Measurements from ENCODE around the gene USP43.

USP43 gene

DNA sequence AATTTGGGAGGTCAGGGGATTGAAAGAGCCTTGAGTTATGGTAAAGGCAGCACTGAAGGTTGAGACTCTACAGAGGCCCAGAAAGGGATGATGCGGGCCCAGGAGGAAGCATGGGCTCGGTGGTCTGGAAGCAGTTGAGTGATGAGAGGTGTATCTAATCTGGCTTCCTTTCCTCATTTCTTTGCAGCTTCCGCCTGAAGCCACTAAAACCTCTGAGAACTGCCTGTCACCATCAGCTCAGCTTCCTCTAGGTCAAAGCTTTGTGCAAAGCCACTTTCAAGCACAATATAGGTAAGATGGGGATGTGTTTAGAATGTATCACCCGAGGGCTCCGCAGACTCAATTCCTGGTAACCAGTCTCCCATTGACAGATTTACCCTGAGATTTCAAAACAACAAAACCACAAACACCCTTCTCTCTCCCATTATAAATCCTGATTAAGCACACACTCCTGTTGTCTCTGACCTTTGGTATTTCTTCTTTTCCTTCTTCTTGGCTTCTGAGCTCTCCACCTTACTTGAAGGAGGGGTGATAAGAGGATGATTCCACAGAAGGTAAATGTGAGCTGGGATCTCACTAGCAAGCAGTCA, 21.2 kb downstream of the USP43 start:
- DNase-seq (ENCODE audit: insufficient read length): no peak
- no peak for FAIRE-seq

DNA sequence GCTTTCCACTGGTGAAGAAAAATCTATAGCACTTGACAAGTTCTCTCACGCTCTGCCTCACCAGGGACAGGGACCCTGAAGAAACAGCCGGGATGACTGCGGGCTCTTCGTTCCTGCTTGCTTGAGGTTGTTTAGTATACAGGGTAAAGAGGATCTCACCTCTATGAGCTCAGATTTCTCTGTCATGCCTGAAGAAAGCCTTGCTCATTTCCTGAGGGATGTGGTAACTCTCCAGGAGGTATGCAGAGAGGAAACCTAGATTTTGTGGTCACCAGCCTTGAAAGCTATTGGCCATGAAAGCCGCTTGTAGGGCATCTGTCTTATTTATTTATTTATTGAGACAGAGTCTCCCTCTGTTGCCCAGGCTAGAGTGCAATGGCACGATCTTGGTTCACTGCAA, 23.2 kb downstream of the USP43 start:
- no peak for DNase-seq (ENCODE audit: insufficient read length)

More for the DNA sequence above, 21.2 kb downstream of the USP43 start:
- TF ChIP-seq TAF1 (IDR thresholded peaks at IDR 0.05; ENCODE audit: borderline replicate concordance, low read depth, low read length): no peak
- no peak for TF ChIP-seq POLR2AphosphoS5 (IDR thresholded peaks at IDR 0.05; ENCODE audit: low read depth, low read length)
- no peak for TF ChIP-seq POLR2A (IDR thresholded peaks at IDR 0.05; ENCODE audit: low read depth, low read length)

DNA sequence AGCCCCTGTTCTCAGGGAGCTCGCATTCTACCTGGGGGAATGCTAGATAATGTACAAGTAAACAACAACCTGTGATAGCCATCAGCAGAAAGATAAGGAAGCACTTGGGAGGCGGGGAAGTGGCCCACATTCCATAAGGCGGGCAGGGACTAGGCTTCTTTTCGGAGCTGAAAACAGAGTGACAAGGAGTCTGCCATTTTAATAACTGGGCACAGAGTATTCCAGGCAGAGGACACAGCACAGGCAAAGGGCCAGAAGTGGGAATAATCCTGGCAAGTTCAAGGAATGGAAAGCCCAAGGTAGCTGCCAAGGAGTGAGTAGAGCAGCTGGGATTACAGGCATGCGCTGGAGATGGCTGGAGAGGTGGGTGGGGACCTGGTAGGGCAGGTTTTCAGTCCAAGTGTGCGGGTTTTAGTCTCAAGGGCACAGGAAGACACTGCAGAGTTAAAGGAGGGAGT, 24.3 kb downstream of the USP43 start:
- TF ChIP-seq POLR2AphosphoS5 (IDR thresholded peaks at IDR 0.05; ENCODE audit: low read depth, low read length) (no peak), POLR2A (IDR thresholded peaks at IDR 0.05; ENCODE audit: low read depth, low read length) (no peak), TAF1 (IDR thresholded peaks at IDR 0.05; ENCODE audit: borderline replicate concordance, low read depth, low read length) (no peak)
- FAIRE-seq: no peak
- DNase-seq (ENCODE audit: insufficient read length): no peak

More for the DNA sequence above, 23.2 kb downstream of the USP43 start:
- TF ChIP-seq POLR2A (IDR thresholded peaks at IDR 0.05; ENCODE audit: low read depth, low read length): no peak
- no peak for TF ChIP-seq POLR2AphosphoS5 (IDR thresholded peaks at IDR 0.05; ENCODE audit: low read depth, low read length)
- TF ChIP-seq TAF1 (IDR thresholded peaks at IDR 0.05; ENCODE audit: borderline replicate concordance, low read depth, low read length): no peak
- FAIRE-seq: no peak

DNA sequence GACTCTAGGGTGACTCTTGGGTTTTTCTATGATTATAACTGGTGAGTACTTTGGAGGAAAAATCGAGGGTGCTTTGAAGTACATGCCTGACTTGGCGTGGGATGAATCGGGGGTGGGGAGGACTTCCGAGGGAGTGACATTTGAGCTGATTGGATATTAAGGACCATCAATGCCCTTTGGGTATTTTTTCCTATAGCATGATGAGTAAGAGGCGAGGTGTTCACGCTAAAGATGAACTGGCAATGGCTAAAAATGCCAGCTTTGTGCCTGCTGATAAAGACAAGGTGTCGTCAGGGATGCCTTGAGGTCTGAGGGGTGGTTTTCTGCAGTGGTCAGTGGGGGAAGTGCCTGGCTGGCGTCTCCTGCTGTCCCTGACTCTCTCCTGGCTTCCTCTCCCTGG, 25.3 kb downstream of the USP43 start:
- TF ChIP-seq POLR2A (IDR thresholded peaks at IDR 0.05; ENCODE audit: low read depth, low read length) (no peak), POLR2AphosphoS5 (IDR thresholded peaks at IDR 0.05; ENCODE audit: low read depth, low read length) (no peak), TAF1 (IDR thresholded peaks at IDR 0.05; ENCODE audit: borderline replicate concordance, low read depth, low read length) (no peak)
- DNase-seq (ENCODE audit: insufficient read length) (no peak), FAIRE-seq (no peak)

DNA sequence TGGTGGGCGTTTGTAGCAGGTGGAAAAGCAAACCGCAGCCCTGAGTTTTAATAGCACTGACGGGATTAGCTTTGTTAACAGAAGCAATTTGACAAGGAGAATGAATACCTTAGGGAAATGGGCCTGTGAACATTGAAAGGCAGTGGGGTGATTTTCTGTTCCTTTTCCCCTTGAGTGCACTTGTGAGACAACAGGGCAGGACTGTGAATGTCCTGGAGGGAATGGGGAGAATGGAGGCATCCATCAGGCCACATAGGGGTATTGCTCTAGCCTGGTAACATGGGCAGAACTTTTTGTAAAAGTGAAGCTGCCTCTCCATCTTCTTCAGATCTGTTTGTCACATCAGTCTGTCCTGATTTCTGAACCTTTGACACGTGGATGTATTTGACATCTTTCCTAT, 26.2 kb downstream of the USP43 start:
- DNase-seq (ENCODE audit: insufficient read length) (no peak), FAIRE-seq (no peak)
- no peak for TF ChIP-seq POLR2A (IDR thresholded peaks at IDR 0.05; ENCODE audit: low read depth, low read length)
- TF ChIP-seq POLR2AphosphoS5 (IDR thresholded peaks at IDR 0.05; ENCODE audit: low read depth, low read length): no peak
- no peak for TF ChIP-seq TAF1 (IDR thresholded peaks at IDR 0.05; ENCODE audit: borderline replicate concordance, low read depth, low read length)

DNA sequence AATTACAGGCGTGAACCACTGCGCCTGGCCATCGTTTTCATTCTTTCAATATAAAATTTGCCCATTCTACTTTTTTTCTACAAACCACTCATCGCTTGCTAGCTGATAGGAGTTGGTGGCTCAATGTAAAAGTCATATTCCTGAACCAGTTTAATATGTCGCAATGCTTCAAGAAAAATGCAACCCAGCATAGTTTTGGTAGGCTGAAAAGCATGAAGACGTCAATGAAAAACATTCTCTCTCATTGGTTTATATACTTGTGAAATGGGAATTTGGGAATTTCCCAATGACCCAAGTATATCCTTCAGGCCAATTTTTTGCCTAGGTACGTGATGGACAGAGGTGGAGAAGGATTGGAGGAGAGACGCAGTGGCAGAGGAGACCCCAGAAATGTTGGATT, 26.9 kb downstream of the USP43 start:
- TF ChIP-seq POLR2AphosphoS5 (IDR thresholded peaks at IDR 0.05; ENCODE audit: low read depth, low read length): no peak
- TF ChIP-seq TAF1 (IDR thresholded peaks at IDR 0.05; ENCODE audit: borderline replicate concordance, low read depth, low read length): no peak
- no peak for TF ChIP-seq POLR2A (IDR thresholded peaks at IDR 0.05; ENCODE audit: low read depth, low read length)
- FAIRE-seq (no peak), DNase-seq (ENCODE audit: insufficient read length) (no peak)

DNA sequence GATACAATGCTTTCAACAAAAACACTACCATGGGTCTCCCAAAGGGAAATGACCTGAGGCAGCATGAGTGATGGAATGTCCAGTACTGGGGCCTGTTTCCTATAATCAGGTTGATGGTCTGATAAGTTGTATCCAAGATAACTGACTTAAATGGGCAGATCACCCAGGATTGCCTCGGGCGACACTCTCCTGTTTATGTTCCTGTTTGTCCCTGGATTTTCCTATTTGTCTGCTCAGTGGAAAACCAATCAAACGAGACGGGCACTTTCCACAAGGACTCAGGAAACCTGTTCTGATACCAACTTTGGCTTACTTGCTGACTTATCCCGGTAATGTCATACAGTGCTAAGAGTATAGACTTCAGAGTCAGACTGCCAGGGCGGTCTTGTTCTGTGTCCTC, 27.4 kb downstream of the USP43 start:
- no peak for DNase-seq (ENCODE audit: insufficient read length)
- no peak for FAIRE-seq
- TF ChIP-seq POLR2A (IDR thresholded peaks at IDR 0.05; ENCODE audit: low read depth, low read length): no peak
- TF ChIP-seq TAF1 (IDR thresholded peaks at IDR 0.05; ENCODE audit: borderline replicate concordance, low read depth, low read length): no peak
- no peak for TF ChIP-seq POLR2AphosphoS5 (IDR thresholded peaks at IDR 0.05; ENCODE audit: low read depth, low read length)

DNA sequence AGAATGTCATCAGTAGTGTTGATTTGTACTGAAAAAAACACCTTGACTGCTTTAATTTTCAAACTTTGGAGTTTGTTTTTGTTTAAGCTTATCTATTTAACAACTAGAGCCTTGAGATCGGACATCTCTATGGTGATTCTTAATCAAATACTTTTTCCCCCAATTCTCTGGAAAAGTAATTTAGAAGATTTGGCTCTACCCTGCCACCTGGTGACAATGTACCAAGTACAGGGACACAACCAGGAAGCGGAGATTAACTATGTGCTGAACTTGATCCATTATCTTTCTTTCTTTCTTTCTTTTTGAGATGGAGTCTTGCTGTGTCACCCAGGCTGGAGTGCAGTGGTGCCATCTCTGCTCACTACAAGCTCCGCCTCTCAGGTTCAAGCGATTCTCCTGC, 30.8 kb downstream of the USP43 start:
- no peak for DNase-seq (ENCODE audit: insufficient read length)
- FAIRE-seq: no peak
- TF ChIP-seq POLR2A (IDR thresholded peaks at IDR 0.05; ENCODE audit: low read depth, low read length): no peak
- TF ChIP-seq POLR2AphosphoS5 (IDR thresholded peaks at IDR 0.05; ENCODE audit: low read depth, low read length): no peak
- TF ChIP-seq TAF1 (IDR thresholded peaks at IDR 0.05; ENCODE audit: borderline replicate concordance, low read depth, low read length): no peak

DNA sequence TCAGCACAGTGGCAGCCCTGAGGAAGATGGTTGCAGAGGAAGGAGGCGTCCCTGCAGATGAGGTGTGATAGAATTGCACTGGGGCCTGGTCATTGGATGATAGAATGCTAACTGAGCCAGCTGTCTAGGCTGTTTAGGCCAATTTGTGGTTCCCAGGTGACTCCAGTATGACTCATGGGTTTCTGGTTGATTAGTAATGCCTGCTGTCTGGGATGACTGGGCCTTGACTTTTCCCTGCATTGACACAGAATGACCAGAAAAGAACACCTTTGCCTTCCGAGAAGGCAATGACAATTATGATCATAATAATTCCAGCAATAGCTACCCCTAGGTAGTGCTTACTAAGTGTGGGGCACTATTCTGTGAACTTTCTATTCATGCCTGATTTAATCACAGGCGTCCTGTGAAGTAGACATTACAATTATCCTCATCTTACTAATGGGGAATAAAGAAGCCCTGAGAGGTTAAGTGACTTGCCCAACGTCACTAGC, 31.5 kb downstream of the USP43 start:
- TF ChIP-seq POLR2A (IDR thresholded peaks at IDR 0.05; ENCODE audit: low read depth, low read length) (no peak), POLR2AphosphoS5 (IDR thresholded peaks at IDR 0.05; ENCODE audit: low read depth, low read length) (no peak), TAF1 (IDR thresholded peaks at IDR 0.05; ENCODE audit: borderline replicate concordance, low read depth, low read length) (no peak)
- DNase-seq (ENCODE audit: insufficient read length) (no peak), FAIRE-seq (no peak)

DNA sequence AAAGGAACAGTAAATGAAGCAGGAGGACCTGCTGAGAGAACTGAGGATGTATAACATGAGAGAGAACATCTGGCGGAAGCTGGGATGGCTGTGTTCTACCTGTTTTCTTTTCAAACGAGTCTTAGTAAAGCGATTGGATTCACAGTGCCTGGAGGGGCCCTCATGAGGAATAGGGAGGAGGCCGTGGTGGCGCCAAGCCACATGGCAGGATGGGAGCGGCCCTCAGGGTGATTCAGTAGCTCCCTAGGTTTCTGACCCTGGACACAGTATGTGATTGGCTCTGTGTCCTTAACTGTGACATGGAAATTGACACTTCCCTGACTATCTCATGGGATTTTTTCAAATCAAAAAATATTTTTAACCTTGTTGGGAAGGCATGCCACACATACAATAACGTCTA, 32.1 kb downstream of the USP43 start:
- no peak for TF ChIP-seq POLR2A (IDR thresholded peaks at IDR 0.05; ENCODE audit: low read depth, low read length)
- no peak for TF ChIP-seq TAF1 (IDR thresholded peaks at IDR 0.05; ENCODE audit: borderline replicate concordance, low read depth, low read length)
- no peak for TF ChIP-seq POLR2AphosphoS5 (IDR thresholded peaks at IDR 0.05; ENCODE audit: low read depth, low read length)
- DNase-seq (ENCODE audit: insufficient read length) (no peak), FAIRE-seq (no peak)

DNA sequence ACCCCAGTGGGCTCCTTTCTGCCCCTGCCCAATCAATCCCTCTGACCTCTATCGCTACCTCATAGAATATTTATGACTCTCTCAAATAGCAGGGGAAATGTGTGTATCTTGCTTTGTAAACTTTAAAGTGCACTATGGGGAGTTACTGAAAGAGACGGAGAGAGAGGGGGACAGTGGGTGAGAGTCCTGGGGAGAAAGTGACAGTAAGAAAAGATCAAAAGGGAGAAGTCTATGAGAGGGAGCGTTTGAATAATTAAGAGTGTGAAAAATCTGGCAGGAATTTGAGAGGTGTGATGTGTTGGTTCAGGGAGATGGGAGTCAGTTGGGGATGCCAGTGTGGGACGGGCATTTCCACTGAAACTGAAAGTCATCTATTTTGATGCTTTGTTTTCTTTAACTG, 32.6 kb downstream of the USP43 start:
- DNase-seq (ENCODE audit: insufficient read length) (no peak), FAIRE-seq (no peak)
- TF ChIP-seq POLR2AphosphoS5 (IDR thresholded peaks at IDR 0.05; ENCODE audit: low read depth, low read length) (no peak), TAF1 (IDR thresholded peaks at IDR 0.05; ENCODE audit: borderline replicate concordance, low read depth, low read length) (no peak), POLR2A (IDR thresholded peaks at IDR 0.05; ENCODE audit: low read depth, low read length) (no peak)

DNA sequence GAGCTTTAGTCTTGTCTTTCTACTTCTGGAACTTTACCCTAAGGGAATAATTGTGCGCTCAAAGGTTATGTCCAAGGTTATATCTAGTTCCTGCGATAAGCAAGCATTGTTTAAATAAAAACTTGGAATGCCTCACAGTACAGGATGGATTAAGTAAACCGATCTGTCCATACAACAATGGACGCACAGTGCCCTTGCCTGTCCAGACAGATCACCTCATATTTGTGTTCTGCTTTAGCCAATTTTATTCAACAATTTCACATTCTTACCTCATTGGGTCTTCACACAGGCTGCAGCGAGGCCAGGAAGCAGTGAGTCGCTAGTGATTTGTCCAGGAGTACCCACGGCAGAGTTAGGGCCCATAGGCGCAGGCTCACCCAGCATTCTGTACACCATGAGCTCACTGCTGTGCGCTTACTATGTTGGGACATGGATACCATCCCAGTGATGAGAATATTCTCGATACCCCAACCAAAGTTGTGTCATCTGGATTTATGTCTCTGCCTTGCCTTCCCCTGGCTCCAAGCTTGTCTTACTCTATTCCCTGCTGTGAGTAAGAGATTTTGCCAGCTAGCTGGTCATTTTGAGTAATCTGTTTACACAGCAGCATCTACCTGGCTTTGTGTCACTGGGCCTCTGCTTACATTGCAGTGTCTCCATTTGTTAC, 39.8 kb downstream of the USP43 start:
- no peak for TF ChIP-seq TAF1 (IDR thresholded peaks at IDR 0.05; ENCODE audit: borderline replicate concordance, low read depth, low read length)
- TF ChIP-seq POLR2AphosphoS5 (IDR thresholded peaks at IDR 0.05; ENCODE audit: low read depth, low read length): no peak
- no peak for TF ChIP-seq POLR2A (IDR thresholded peaks at IDR 0.05; ENCODE audit: low read depth, low read length)
- no peak for DNase-seq (ENCODE audit: insufficient read length)
- FAIRE-seq: no peak

Measured in GM12892 (cell line).